B cell (primary cell): Measurements from ENCODE around the gene GPX7. TPM values are rescaled to one million over a fixed set of nuclear protein-coding genes. Genes with fewer than 3 reads are reported as not detected.

ENCODE experiments used
- ATAC-seq: fragments of 200-7000 bp; cut with Tn5 transposase; one replicate; pipeline ENCODE4 v1.10.0; 2021; ENCODE audit warnings: low read depth, mild to moderate bottlenecking, moderate number of reproducible peaks, moderate library complexity
- CTCF ChIA-PET: fragments of 350-600 bp; sonication (Branson Sonifier 250); formaldehyde crosslinking; loops from one replicate; lab custom pipeline; 2021; ENCODE audit warnings: antibody characterized with exemption, inconsistent platforms; lab: Charles Lee
- POLR2A ChIA-PET: fragments of 350-600 bp; sonication (Branson Sonifier 250); formaldehyde crosslinking; loops from one replicate; lab custom pipeline; 2021; ENCODE audit warnings: antibody characterized with exemption; lab: Charles Lee
- DNase-seq: peaks from one replicate; pipeline ENCODE4 v3.0.0; 2013
- H2AFZ ChIP-seq: 2 replicates; pipeline ENCODE4 v1.6.1; 2012; ENCODE audit warnings: mild to moderate bottlenecking, low read depth, low read length; ENCODE audit not compliant: insufficient read depth, poor library complexity, severe bottlenecking
- H3K27ac ChIP-seq, 2 donors: 1 replicate in 1 of 2; 2 replicates in 1 of 2; pipeline ENCODE4 v1.5.1; 2012 to 2013; ENCODE audit warnings: low read length in 2 of 2, mild to moderate bottlenecking in 2 of 2, moderate library complexity in 1 of 2
- H3K27me3 ChIP-seq, 4 experiments: fragments of 200-600 bp in 1 of 4; sonication (generic) in 1 of 4; replicated peaks in 1 of 4; 1 replicate in 2 of 4; 2 replicates in 2 of 4; pipeline versions ENCODE4 v1.6.1 to v1.7.0; 2013 to 2016; ENCODE audit warnings: low read length in 3 of 4, mild to moderate bottlenecking in 2 of 4, mixed read lengths in 1 of 4, moderate library complexity in 1 of 4; ENCODE audit not compliant: insufficient read depth in 4 of 4, control insufficient read depth in 3 of 4; ENCODE audit errors: control extremely low read depth in 1 of 4
- H3K36me3 ChIP-seq, 2 experiments: replicated peaks in 1 of 2; 1 replicate in 1 of 2; 2 replicates in 1 of 2; pipeline versions ENCODE4 v1.6.1 to v1.7.1; 2013; ENCODE audit warnings: low read length in 1 of 2; ENCODE audit not compliant: insufficient read depth in 2 of 2, control insufficient read depth in 1 of 2; ENCODE audit errors: control extremely low read depth in 1 of 2, extremely low read depth in 1 of 2
- H3K4me1 ChIP-seq, 2 donors: fragments of 200-600 bp in 1 of 2; sonication (generic) in 1 of 2; 1 replicate in 1 of 2; 2 replicates in 1 of 2; pipeline versions ENCODE4 v1.5.1 to v1.6.1; 2013 to 2017; ENCODE audit warnings: low read length in 2 of 2; ENCODE audit not compliant: control insufficient read depth in 2 of 2, insufficient read depth in 2 of 2
- H3K4me2 ChIP-seq: replicated peaks from 2 replicates; pipeline ENCODE3; 2012; ENCODE audit warnings: mild to moderate bottlenecking, low read depth, low read length; ENCODE audit not compliant: poor library complexity, severe bottlenecking
- H3K4me3 ChIP-seq, 5 experiments: fragments of 200-600 bp in 1 of 5; sonication (generic) in 1 of 5; 1 replicate in 3 of 5; 2 replicates in 2 of 5; pipeline versions ENCODE4 v1.5.1 to v1.7.0; 2011 to 2016; ENCODE audit warnings: low read length in 4 of 5, mild to moderate bottlenecking in 4 of 5, low read depth in 2 of 5, control low read depth in 1 of 5, moderate library complexity in 1 of 5; ENCODE audit not compliant: insufficient read depth in 1 of 5; ENCODE audit errors: control extremely low read depth in 1 of 5, extremely low read depth in 1 of 5
- H3K79me2 ChIP-seq: fragments of 200-600 bp; sonication (generic); one replicate; pipeline ENCODE4 v1.6.0; 2016; ENCODE audit warnings: low read length; ENCODE audit not compliant: control insufficient read depth, insufficient read depth
- H3K9ac ChIP-seq: fragments of 200-600 bp; sonication (generic); 2 replicates; pipeline ENCODE4 v1.6.1; 2017; ENCODE audit warnings: mild to moderate bottlenecking, low read length, moderate library complexity
- H3K9me3 ChIP-seq, 3 donors: one replicate each; pipeline versions ENCODE4 v1.6.1 to v1.7.1; 2013; ENCODE audit warnings: low read length in 2 of 3; ENCODE audit not compliant: control insufficient read depth in 2 of 3, insufficient read depth in 1 of 3; ENCODE audit errors: control extremely low read depth in 1 of 3
- H4K20me1 ChIP-seq: 2 replicates; pipeline ENCODE4 v1.6.0; 2012; ENCODE audit warnings: mild to moderate bottlenecking, low read length; ENCODE audit not compliant: insufficient read depth, control insufficient read depth, poor library complexity, severe bottlenecking
- H3K27ac Mint-ChIP-seq: one replicate; pipeline ENCODE4 v1.8.0; 2021; ENCODE audit warnings: mixed read lengths
- H3K27me3 Mint-ChIP-seq: one replicate; pipeline ENCODE4 v1.8.0; 2021; ENCODE audit warnings: mixed read lengths
- H3K4me1 Mint-ChIP-seq: one replicate; pipeline ENCODE4 v1.8.0; 2021; ENCODE audit warnings: mixed read lengths
- H3K4me3 Mint-ChIP-seq: one replicate; pipeline ENCODE4 v1.8.0; 2021; ENCODE audit warnings: mixed read lengths
- H3K9me3 Mint-ChIP-seq: one replicate; pipeline ENCODE4 v1.8.0; 2022; ENCODE audit warnings: mixed read lengths; ENCODE audit not compliant: insufficient read depth
- EZH2 ChIP-seq: IDR thresholded peaks from 2 replicates; pipeline ENCODE4 v1.6.1; 2012; ENCODE audit warnings: borderline replicate concordance, low read depth, mild to moderate bottlenecking, moderate library complexity, low read length; ENCODE audit not compliant: insufficient read depth, poor library complexity, severe bottlenecking
- WGBS: methylation state at CpG from one replicate; pipeline ENCODE4 v1.1.5; 2013; ENCODE audit warnings: missing lambda C conversion rate; ENCODE audit not compliant: insufficient coverage; 5-methylcytosine and 5-hydroxymethylcytosine counted together
- intact Hi-C: fragments of 100-400 bp; cut with micrococcal nuclease; formaldehyde crosslinking; loops from one replicate; pipeline ENCODE4 v1.10.0; 2022
- polyA plus RNA-seq: library from polyadenylated mRNA; depleted of rRNA; stranded (reverse); fragments of >200 nt; gene quantifications from 2 replicates; pipeline ENCODE4 v1.2.3, GENCODE V29; 2012
- total RNA-seq, 2 donors: library from RNA; stranded (reverse); fragments of 120-200 nt in 1 of 2; gene quantifications; 1 replicate in 1 of 2; 2 replicates in 1 of 2; pipeline versions ENCODE4 v1.2.3 to v1.2.4, GENCODE V29; 2013 to 2022
- TF ChIP-seq, protein P1 (sequence below): fragments of 200-600 bp; IDR thresholded peaks from one replicate; pipeline ENCODE4 v1.8.0; 2022; ENCODE audit warnings: antibody characterized with exemption, mild to moderate bottlenecking

The GPX7 gene
- total and polyA plus RNA-seq, 2 donors (not counting 1 experiment from before 2014, with no cell fraction given) = 21.4 to 27.6 TPM

- Histone ChIP-seq H2AFZ (peak overlapping the region; percentile 93), H3K79me2 (peaks cover 28% of the 10 kb centered on the region), H3K27ac (peak overlapping the region; percentile 80 to 94), H3K4me2 (peak overlapping the region; percentile 92), H3K4me1 (peaks cover 23 to 29% of the 10 kb centered on the region in 2 donors), H3K27me3 (no peaks in the 10 kb centered on the region), H3K9ac (peak overlapping the region; percentile 95), H3K36me3 (no peaks in the 10 kb centered on the region), H4K20me1 (no peaks in the 10 kb centered on the region), H3K9me3 (no peaks in the 10 kb centered on the region), H3K4me3 (peak overlapping the region in 3 of 5 experiments; percentile 43 to 93 (median 85))
- WGBS = 94% methylated on average over 4 of the region's 6 CpGs
- Mint-ChIP-seq H3K4me1 (peaks cover 27% of the 10 kb centered on the region), H3K4me3 (no peak overlapping the region), H3K27ac (peak overlapping the region; percentile 68), H3K27me3 (no peaks in the 10 kb centered on the region), H3K9me3 (no peaks in the 10 kb centered on the region)
- peak; percentile 24 for DNase-seq
- CTCF ChIA-PET = interaction anchor here (1.9 to 2.1 kb wide), 4 partner anchors 78 to 132 kb away, joined by 6 to 18 read pairs (median 8); partner anchors contain the start of gene SHISAL2A
- no peak for TF ChIP-seq EZH2
- TF ChIP-seq, protein P1, sequence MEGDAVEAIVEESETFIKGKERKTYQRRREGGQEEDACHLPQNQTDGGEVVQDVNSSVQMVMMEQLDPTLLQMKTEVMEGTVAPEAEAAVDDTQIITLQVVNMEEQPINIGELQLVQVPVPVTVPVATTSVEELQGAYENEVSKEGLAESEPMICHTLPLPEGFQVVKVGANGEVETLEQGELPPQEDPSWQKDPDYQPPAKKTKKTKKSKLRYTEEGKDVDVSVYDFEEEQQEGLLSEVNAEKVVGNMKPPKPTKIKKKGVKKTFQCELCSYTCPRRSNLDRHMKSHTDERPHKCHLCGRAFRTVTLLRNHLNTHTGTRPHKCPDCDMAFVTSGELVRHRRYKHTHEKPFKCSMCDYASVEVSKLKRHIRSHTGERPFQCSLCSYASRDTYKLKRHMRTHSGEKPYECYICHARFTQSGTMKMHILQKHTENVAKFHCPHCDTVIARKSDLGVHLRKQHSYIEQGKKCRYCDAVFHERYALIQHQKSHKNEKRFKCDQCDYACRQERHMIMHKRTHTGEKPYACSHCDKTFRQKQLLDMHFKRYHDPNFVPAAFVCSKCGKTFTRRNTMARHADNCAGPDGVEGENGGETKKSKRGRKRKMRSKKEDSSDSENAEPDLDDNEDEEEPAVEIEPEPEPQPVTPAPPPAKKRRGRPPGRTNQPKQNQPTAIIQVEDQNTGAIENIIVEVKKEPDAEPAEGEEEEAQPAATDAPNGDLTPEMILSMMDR = no peak
- ATAC-seq = no peak
- POLR2A ChIA-PET = interaction anchor here (1.1 to 3.3 kb wide), 9 partner anchors 17 to 150 kb away, joined by 3 to 82 read pairs (median 16); partner anchors contain the start of genes GPX7, ORC1, PRPF38A and SHISAL2A
- intact Hi-C loops = loop anchor here (5.0 kb wide), 3 partner anchors 37 to 677 kb away; partner anchors contain the start of genes BTF3L4, NRDC and TXNDC12
These were observed 47.9 kb upstream of the GPX7 start for GRCh38 chr1:52554267-52554640.

- H3K79me2 ChIP-seq = peaks cover 23% of the 10 kb centered on the region
- CTCF ChIA-PET = no interaction called here
- ATAC-seq = no peak
- H3K27me3 ChIP-seq = no peaks in the 10 kb centered on the region
- no peak overlapping the region for H3K9ac ChIP-seq
- 67% methylated on average over 2 of the region's 3 CpGs for WGBS
- Mint-ChIP-seq H3K4me1 (peaks cover 22% of the 10 kb centered on the region), H3K27ac (peak overlapping the region; percentile 68), H3K27me3 (no peaks in the 10 kb centered on the region), H3K4me3 (no peak overlapping the region), H3K9me3 (no peaks in the 10 kb centered on the region)
- peak overlapping the region in 1 of 2 donors; percentile 31 for H3K27ac ChIP-seq
- no peaks in the 10 kb centered on the region for H4K20me1 ChIP-seq
- TF ChIP-seq, protein P1 = no peak
- TF ChIP-seq EZH2 = no peak
- no peaks in the 10 kb centered on the region for H3K36me3 ChIP-seq
- DNase-seq = no peak
- intact Hi-C loops = loop anchor here (5.0 kb wide), 3 partner anchors 37 to 677 kb away; partner anchors contain the start of genes BTF3L4, NRDC and TXNDC12
- POLR2A ChIA-PET = interaction anchor here (1.1 to 3.3 kb wide), 2 partner anchors 16 to 78 kb away, joined by 7 to 82 read pairs; partner anchors contain the start of gene SHISAL2A
- H3K4me3 ChIP-seq = no peak overlapping the region
- H2AFZ ChIP-seq = peak overlapping the region; percentile 6
- peaks cover 18 to 24% of the 10 kb centered on the region in 2 donors for H3K4me1 ChIP-seq
- H3K4me2 ChIP-seq = no peak overlapping the region
- H3K9me3 ChIP-seq = no peaks in the 10 kb centered on the region
These were observed 47.4 kb upstream of the GPX7 start for GRCh38 chr1:52554756-52555155.
